Measurements from ENCODE around the gene STXBP6.
A peak's percentile ranks its signal among the peaks of the same experiment; 100 is the strongest.
"Not testable (repeated sequence)": the region's sequence is repeated elsewhere in the genome, so short reads cannot be mapped to it uniquely, and the experiment has no call there.

The STXBP6 gene

DNA sequence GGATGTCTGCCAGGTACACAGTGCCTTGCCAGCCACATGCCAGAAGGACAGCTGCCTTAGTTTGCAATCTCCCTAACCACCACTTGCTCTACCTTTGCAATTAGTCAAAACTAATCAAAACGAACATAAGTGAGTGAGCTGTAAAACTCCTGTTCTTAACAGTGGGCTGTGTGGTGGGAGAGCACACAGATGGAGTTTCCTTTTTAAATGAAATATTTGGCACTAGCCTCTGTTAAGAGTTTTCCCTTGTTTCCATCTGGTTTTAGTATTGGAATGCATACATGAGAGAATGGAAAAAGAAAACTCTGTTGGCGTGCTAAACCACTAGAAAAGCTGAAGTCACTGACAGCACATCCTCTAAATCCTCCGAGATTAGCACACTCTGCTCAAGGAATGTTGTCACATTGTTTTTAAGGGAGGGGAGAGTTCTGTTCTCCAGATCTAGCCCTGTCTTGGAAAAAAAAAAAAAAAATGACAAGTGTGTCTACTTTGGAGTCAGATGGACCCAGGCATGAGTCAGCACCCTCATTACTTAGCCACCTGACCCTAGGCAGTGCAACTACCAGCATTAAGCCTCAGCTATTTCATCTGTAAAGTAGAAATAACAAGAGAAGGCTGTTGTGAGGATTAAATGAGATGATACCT, 83.9 kb downstream of the STXBP6 start:
- Mint-ChIP-seq H3K27ac (no peak overlapping the region), H3K4me3 (no peak overlapping the region), H3K9me3 (no peaks in the 10 kb centered on the region), H3K4me1 (no peaks in the 10 kb centered on the region), H3K36me3 (no peaks in the 10 kb centered on the region)
- no peak for DNase-seq (ENCODE audit: low spot score in 2 of 2)
- ATAC-seq, result peak; percentile 16

DNA sequence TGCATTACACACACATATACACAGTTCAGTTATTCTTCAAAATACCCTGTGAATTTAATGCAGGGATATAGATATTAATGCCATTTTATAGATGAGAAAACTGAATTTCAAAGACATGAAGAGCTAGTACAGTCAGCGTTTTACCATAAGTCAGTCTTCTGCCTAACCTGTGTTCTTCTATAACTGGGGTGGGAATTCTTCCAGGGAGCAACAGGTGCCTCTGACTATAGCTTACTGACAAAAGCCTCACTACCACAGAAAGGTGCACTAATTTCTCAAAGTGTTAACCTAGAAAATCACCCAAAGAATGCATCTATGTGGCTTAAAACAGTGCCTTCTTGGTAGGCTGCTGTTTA, 84.4 kb downstream of the STXBP6 start:
- no peak for DNase-seq (ENCODE audit: low spot score in 2 of 2)
- ATAC-seq, result no peak
- Mint-ChIP-seq H3K4me1 (no peaks in the 10 kb centered on the region), H3K27ac (no peak overlapping the region), H3K9me3 (no peaks in the 10 kb centered on the region), H3K4me3 (no peak overlapping the region), H3K36me3 (no peaks in the 10 kb centered on the region)

DNA sequence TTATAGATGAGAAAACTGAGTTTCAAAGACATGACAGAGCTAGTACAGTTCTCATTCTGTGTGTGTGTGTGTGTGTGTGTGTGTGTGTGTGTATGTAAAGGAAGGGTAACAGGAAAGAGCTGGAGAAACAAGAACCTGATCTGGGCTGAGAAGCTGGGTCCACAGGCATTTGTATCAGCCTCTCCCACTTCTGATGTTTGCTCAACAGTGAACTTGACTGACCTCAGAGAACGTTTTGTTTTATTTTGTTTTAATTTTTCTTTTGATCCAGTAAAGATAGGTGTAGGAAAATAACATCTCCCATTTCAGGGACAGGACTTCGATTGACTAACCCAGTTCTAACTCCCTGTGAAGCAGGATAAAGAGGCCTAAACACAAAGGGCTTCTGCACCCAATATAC, 85.4 kb downstream of the STXBP6 start:
- Mint-ChIP-seq H3K4me1 (no peaks in the 10 kb centered on the region), H3K4me3 (no peak overlapping the region), H3K9me3 (no peaks in the 10 kb centered on the region), H3K27ac (no peak overlapping the region), H3K36me3 (no peaks in the 10 kb centered on the region)
- DNase-seq (ENCODE audit: low spot score in 2 of 2), result no peak
- no peak for ATAC-seq

DNA sequence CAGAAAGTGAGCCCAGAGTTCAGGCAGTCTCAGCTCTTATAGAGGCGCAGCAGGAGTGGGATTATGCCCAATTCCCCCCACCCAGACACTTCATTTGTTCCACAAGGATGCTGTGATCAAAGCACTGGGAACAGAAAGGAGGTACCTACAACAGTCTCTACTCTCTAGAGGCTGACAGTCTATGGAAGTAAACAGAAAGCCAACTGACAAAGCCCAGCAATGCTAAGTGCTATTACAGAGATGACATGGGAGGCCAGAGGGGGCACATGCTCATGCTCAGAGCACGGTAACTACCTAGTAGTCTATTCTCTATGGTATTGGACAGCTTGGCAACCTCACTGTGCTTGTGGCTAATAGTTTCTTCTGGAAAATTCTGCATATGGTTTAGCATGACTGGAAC, 85.9 kb downstream of the STXBP6 start:
- H3K9me3 Mint-ChIP-seq, result no peaks in the 10 kb centered on the region
- DNase-seq (ENCODE audit: low spot score in 2 of 2), result no peak
- H3K4me1 Mint-ChIP-seq, result no peaks in the 10 kb centered on the region
- ATAC-seq, result no peak
- no peak overlapping the region for H3K27ac Mint-ChIP-seq
- no peak overlapping the region for H3K4me3 Mint-ChIP-seq
- no peaks in the 10 kb centered on the region for H3K36me3 Mint-ChIP-seq

DNA sequence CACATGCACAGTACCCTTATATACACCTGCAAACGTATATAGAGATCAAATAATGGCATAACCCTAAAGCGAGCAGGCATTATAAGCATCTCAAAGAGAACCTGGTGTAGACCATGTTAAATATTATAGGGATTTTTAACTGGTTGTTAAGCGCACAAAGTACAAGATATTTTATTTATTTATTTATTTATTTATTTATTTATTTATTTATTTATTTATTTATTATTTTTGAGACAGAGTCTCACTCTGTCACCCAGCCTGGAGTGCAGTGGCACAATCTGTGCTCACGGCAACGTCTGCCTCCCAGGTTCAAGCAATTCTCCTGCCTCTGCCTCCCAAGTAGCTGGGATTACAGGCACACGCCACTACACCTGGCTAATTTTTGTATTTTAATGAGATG, 87.8 kb downstream of the STXBP6 start:
- not testable (repeated sequence) for H3K4me3 Mint-ChIP-seq; ATAC-seq; H3K9me3 Mint-ChIP-seq; H3K27ac Mint-ChIP-seq; H3K4me1 Mint-ChIP-seq; H3K36me3 Mint-ChIP-seq; DNase-seq (ENCODE audit: low spot score in 2 of 2)

DNA sequence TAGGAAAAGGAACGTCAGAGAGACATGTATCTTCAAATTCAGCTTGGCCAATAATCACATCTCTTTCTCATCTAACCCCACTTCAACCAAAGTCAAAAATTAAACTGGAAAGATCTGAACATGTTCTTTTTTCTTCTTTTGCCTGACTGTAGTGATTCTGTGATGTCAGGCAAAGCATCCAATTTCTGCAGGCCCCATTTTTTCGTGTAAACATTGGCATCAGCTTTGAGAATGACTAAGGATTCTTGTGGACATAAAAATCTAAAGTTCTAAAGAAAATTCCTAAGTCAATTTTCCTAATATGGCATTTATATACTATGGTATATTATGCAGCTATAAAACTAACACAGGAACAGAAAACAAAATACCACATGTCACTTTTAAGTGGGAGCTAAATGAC, 89.1 kb downstream of the STXBP6 start:
- no peak for DNase-seq (ENCODE audit: low spot score in 2 of 2)
- Mint-ChIP-seq H3K4me1 (no peaks in the 10 kb centered on the region), H3K27ac (no peak overlapping the region), H3K9me3 (no peaks in the 10 kb centered on the region), H3K4me3 (no peak overlapping the region), H3K36me3 (no peaks in the 10 kb centered on the region)
- no peak for ATAC-seq

DNA sequence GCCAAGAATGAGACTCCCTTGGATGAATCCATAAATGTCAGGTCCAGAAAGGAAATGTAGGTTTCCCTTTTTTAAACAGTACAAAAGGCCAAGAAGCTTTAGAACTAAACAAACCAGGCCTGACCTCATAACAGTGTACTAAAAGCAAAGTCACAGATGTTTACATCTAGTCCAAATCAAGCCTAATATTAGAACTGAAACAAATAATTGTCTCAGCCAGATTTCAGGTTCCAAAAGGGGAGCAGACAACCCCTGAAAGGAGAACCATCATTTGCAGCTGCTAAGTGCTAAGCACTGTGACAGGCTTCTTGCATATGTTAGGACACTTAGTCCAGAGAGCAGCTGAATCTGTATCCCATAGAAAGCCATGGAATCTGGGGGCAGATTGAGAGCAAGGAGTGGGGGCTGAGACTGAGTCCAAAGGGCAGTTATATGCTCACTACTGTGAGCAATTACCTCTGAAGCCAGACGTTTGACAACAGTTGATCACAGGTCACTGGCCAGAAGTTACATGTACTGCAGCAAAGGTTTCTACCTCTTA, 90.1 kb downstream of the STXBP6 start:
- H3K9me3 Mint-ChIP-seq, result no peaks in the 10 kb centered on the region
- no peak overlapping the region for H3K27ac Mint-ChIP-seq
- H3K36me3 Mint-ChIP-seq, result no peaks in the 10 kb centered on the region
- no peaks in the 10 kb centered on the region for H3K4me1 Mint-ChIP-seq
- no peak overlapping the region for H3K4me3 Mint-ChIP-seq
- ATAC-seq, result no peak
- no peak for DNase-seq (ENCODE audit: low spot score in 2 of 2)

DNA sequence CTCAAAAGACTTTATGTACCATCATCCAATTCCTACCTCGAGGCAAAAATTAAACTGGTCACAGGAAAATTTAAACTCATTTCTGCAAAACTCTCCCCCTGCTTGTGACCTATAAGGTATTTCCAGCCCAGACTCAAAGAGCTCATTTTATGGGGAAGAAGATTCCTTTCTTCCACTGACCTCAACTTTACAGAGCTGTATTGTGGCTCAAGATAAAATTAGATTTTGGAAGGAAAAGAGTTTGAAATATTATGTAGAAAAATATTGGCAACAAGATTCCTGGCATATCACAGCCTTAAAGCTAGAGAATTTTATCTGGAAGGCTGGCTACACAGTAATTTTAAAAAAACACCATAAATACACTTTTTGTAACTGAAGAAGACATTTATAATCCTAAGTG, 91.7 kb downstream of the STXBP6 start:
- Mint-ChIP-seq H3K36me3 (no peaks in the 10 kb centered on the region), H3K9me3 (no peaks in the 10 kb centered on the region)
- ATAC-seq, result no peak

DNA sequence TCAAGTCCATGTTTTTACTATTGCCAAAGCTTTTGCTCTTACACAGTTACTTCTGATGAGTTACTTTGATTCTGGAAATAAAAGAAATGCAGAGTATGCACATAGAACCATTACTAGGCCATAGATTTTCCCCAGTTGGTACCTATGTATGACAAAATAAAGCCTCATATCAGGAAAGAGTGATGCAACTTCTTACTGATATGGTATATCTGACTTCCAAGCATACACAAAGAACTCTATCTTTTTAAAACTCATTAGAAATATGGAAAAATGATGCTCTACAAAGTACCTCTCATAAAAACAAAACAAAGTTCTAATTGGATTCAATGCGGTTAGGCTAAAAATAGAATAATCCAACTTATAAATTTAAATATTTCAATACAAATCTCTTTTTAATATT, 92.1 kb downstream of the STXBP6 start:
- Mint-ChIP-seq H3K4me1 (no peaks in the 10 kb centered on the region), H3K9me3 (no peaks in the 10 kb centered on the region), H3K27ac (no peak overlapping the region), H3K4me3 (no peak overlapping the region), H3K36me3 (no peaks in the 10 kb centered on the region)
- ATAC-seq (no peak), DNase-seq (ENCODE audit: low spot score in 2 of 2) (no peak)

More for the DNA sequence above, 91.7 kb downstream of the STXBP6 start:
- H3K27ac Mint-ChIP-seq, result no peak overlapping the region
- no peaks in the 10 kb centered on the region for H3K4me1 Mint-ChIP-seq
- H3K4me3 Mint-ChIP-seq, result no peak overlapping the region
- DNase-seq (ENCODE audit: low spot score in 2 of 2), result no peak

DNA sequence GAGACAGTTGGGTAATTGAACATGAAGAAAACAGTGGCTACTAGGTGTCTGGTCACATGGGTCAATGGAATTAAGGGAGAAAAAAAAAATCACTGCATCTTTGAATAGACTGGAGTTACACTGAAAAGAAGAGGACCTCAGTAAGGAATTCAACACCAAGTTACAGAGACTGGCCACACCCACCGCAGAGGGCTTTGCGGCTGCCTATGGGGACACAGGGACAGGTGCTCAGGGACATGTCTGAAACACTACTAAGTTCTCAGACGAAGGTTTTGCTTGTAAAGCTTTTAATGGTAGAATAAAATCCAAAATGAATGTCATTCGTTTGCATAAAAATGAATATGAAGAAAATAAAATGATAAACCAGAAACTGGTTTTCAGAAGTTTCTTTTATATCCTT, 93.8 kb downstream of the STXBP6 start:
- no peak for ATAC-seq
- no peaks in the 10 kb centered on the region for H3K36me3 Mint-ChIP-seq
- no peaks in the 10 kb centered on the region for H3K4me1 Mint-ChIP-seq
- no peak overlapping the region for H3K4me3 Mint-ChIP-seq
- no peak for DNase-seq (ENCODE audit: low spot score in 2 of 2)
- H3K9me3 Mint-ChIP-seq, result no peaks in the 10 kb centered on the region
- no peak overlapping the region for H3K27ac Mint-ChIP-seq

DNA sequence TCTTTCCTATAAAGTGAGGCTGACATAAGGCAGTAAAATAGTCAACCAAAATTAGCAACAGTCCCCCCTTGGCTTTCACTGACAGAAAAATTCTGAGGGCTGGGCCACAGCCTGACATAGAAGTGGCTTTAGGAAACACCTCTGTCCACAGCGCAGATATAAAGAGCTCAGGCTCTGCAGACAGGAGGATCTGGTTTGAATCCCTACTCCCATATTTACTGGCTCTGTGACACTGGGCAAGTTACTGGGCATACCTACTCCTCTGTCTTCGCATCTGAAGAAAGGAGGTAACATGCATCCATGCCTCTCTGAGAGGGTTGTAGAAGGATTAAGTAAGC, 95.3 kb downstream of the STXBP6 start:
- H3K27ac Mint-ChIP-seq, result no peak overlapping the region
- DNase-seq (ENCODE audit: low spot score in 2 of 2) (no peak), ATAC-seq (peak; percentile 11)
- H3K36me3 Mint-ChIP-seq, result no peaks in the 10 kb centered on the region
- no peak overlapping the region for H3K4me3 Mint-ChIP-seq
- H3K4me1 Mint-ChIP-seq, result no peaks in the 10 kb centered on the region
- H3K9me3 Mint-ChIP-seq, result no peaks in the 10 kb centered on the region

DNA sequence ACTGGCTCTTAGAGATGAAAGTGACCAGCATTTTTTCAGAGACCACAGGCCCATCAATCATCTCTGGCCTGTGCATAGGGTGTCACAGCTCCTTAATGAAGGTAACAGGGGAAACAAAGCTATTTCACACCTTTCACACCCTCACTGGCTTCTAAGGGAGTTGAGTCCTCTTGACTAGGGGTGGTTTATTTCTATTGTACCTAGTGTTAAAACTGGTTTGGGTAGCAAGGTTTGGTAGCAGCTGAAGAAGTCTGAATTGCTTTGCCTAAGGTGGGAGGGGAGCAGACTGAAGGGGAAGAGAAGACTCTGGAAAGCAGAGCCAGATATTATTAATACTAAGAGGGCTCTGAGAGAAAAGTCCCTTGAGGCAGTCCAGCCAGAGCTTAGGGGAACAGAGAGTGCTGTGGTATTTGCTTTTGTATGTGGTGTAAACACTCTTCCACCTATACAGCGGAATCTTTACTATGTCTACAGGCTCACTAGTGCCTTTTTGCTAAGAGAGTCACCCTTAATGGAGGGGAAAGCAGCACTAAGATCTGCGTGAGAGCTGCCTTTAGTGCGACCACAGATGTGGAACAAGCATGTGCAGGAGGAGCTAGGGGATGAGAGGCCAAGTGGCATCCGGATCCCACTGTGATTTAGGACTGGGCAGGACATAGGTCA, 95.8 kb downstream of the STXBP6 start:
- Mint-ChIP-seq H3K9me3 (no peaks in the 10 kb centered on the region), H3K27ac (no peak overlapping the region), H3K4me1 (no peaks in the 10 kb centered on the region), H3K36me3 (no peaks in the 10 kb centered on the region), H3K4me3 (no peak overlapping the region)
- no peak for DNase-seq (ENCODE audit: low spot score in 2 of 2)
- no peak for ATAC-seq

DNA sequence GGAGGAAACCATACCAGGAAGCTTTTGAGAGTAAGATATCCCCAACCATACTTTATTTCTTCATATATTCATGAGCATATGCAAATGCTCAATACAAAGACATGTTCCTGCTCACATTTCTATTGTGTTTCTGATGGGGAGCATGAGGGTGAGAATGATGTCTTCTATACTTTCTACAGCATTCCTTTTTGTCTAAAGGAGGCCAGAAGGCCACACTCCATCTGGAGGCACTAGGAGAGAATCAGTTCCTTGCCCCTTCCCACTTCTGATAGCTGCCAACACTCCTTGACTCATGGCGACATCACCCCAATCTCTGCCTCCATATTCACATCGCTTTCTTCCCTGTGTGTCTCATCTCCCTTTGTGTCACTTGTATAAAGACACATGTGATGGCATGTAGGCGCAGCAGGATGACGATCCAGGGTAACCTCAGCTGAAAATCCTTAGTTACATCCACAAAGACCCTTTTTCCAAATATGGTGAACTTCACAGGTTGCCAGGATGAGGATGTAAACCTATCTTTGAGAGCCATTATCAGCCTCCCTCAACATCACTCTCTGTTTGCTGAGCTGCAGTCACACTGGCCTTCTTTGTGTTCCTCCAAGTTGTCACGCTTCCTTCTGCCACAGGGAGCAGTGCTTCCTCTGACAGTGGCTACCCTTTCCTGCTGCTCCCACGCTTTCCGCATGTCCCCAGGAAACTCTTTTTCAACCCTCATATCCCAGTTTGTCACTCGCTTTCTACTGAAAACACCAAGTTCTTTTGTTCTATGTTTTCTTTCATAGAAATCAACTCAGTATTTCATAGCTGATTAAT, 96.9 kb downstream of the STXBP6 start:
- H3K4me3 Mint-ChIP-seq, result no peak overlapping the region
- no peak for DNase-seq (ENCODE audit: low spot score in 2 of 2)
- no peaks in the 10 kb centered on the region for H3K4me1 Mint-ChIP-seq
- no peak for ATAC-seq
- H3K9me3 Mint-ChIP-seq, result no peaks in the 10 kb centered on the region
- no peaks in the 10 kb centered on the region for H3K36me3 Mint-ChIP-seq
- H3K27ac Mint-ChIP-seq, result no peak overlapping the region

DNA sequence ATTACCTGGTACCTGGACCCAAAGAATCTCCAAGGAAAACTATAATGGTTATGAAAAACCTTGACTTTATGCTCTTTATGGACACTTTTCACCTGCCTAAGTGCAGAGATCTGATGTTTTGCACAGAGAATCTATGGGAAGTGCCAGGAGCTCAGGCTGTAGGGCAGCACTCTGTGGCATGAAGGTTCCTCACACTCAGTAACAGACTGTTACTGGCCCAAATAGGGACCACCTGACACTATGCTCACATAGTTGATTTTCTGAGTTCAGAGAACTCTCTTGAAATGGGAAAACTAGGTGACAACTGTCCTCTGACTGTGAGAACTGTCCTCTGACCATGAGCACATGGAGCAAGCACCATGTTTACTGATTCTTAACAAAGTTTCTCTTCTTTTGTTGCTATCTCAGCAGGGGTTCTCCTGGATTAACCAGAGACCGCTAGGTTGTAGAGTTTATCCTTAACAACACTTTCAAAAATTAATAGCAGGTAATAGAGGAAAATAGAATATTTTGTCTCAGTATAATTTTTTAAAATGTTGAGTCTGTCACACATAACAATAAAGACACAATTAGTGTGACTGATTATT, 101.6 kb downstream of the STXBP6 start:
- Mint-ChIP-seq H3K4me3 (no peak overlapping the region), H3K27ac (no peak overlapping the region), H3K4me1 (no peaks in the 10 kb centered on the region), H3K36me3 (no peaks in the 10 kb centered on the region), H3K9me3 (no peaks in the 10 kb centered on the region)
- DNase-seq (ENCODE audit: low spot score in 2 of 2), result no peak
- no peak for ATAC-seq

DNA sequence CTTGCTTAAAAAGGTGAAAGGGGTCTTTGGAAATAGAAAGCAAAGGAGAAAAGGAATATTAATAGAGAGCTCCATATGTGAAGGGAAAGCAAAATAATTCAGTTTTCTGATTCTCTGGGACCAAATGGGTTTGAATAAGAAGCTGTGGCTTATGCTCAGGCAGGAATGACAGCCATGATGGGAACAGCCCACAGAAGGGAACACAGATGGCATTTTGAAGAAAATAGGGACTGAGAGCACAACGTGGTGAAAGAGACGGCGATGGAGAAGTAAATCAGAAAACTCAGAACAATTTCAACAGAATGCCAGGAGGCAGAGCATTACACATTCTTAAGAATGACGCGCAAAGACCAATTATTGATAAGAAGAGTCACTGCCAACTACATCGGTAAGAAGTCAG, 102.8 kb downstream of the STXBP6 start:
- H3K27ac Mint-ChIP-seq, result no peak overlapping the region
- no peak for DNase-seq (ENCODE audit: low spot score in 2 of 2)

DNA sequence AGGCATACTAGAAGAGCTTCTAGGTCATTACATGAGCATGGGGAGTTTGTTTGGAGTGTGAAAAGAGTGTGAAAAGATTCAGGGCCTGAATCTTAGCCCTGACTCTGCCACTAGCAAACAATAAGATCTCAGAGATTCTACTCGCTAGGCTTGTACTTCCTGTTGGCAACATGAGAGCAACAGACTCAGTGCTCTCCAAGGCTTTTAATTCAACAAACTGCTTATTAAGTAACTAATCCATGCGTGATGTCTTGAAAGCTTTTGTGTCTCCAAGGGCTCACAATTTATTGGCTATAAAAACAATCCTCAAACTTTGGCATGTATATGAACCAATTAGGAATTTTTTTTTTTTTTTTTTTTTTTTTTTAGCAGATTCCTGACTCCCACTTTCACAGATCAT, 105.1 kb downstream of the STXBP6 start:
- Mint-ChIP-seq H3K27ac (no peak overlapping the region), H3K9me3 (no peaks in the 10 kb centered on the region), H3K36me3 (no peaks in the 10 kb centered on the region), H3K4me3 (no peak overlapping the region), H3K4me1 (no peaks in the 10 kb centered on the region)
- ATAC-seq, result no peak
- no peak for DNase-seq (ENCODE audit: low spot score in 2 of 2)

More for the DNA sequence above, 102.8 kb downstream of the STXBP6 start:
- Mint-ChIP-seq H3K9me3 (no peaks in the 10 kb centered on the region), H3K4me1 (no peaks in the 10 kb centered on the region), H3K36me3 (no peaks in the 10 kb centered on the region), H3K4me3 (no peak overlapping the region)
- ATAC-seq, result no peak
